Activated CD8-positive, alpha-beta T cell treated with anti-CD3 and anti-CD28 coated beads, Interleukin-2, amount 10 ng/mL, durations not matched to agents 7 days and 5 days (primary cell): Measurements from ENCODE around the gene UFSP1. TPM values are rescaled to one million over a fixed set of nuclear protein-coding genes. Genes with fewer than 3 reads are reported as not detected.

Experiments used
- ATAC-seq: fragments of 150-1000 bp; cut with Tn5 transposase; one replicate; pipeline ENCODE4 v1.10.0; 2021; ENCODE audit warnings: moderate library complexity
- CTCF ChIA-PET: fragments of 350-600 bp; sonication (Branson Sonifier 250); formaldehyde crosslinking; loops from one replicate; lab custom pipeline; 2021; ENCODE audit warnings: antibody characterized with exemption; lab: Charles Lee
- POLR2A ChIA-PET: fragments of 350-600 bp; sonication (Branson Sonifier 250); formaldehyde crosslinking; loops from one replicate; lab custom pipeline; 2021; ENCODE audit warnings: antibody characterized with exemption; lab: Charles Lee
- DNase-seq: peaks from one replicate; pipeline ENCODE4 v3.0.0-alpha.2; 2020
- H3K27ac Mint-ChIP-seq: one replicate; pipeline ENCODE4 v1.8.0; 2021; ENCODE audit warnings: mild to moderate bottlenecking, mixed read lengths
- H3K27me3 Mint-ChIP-seq: one replicate; pipeline ENCODE4 v1.8.0; 2021; ENCODE audit warnings: low read depth, mixed read lengths
- H3K36me3 Mint-ChIP-seq: one replicate; pipeline ENCODE4 v1.8.0; 2021; ENCODE audit warnings: low read depth, mixed read lengths
- H3K4me1 Mint-ChIP-seq: one replicate; pipeline ENCODE4 v1.8.0; 2021; ENCODE audit warnings: low read depth, mixed read lengths
- H3K4me3 Mint-ChIP-seq: one replicate; pipeline ENCODE4 v1.8.0; 2021; ENCODE audit warnings: mild to moderate bottlenecking, mixed read lengths
- H3K9me3 Mint-ChIP-seq: one replicate; pipeline ENCODE4 v1.8.0; 2022; ENCODE audit warnings: mixed read lengths; ENCODE audit not compliant: insufficient read depth
- total RNA-seq, 2 experiments: library from RNA; stranded (reverse); gene quantifications; one replicate each; pipeline ENCODE4 v1.2.3, GENCODE V29; 2021

Gene UFSP1
- total RNA-seq, 2 experiments from 2014 or later: 2.0 to 3.7 TPM

- H3K27me3 Mint-ChIP-seq: peaks cover 6% of the 10 kb centered on the region
- peak overlapping the region; percentile 91 for H3K27ac Mint-ChIP-seq
- ATAC-seq: no peak
- peak overlapping the region; percentile 82 for H3K4me3 Mint-ChIP-seq
- POLR2A ChIA-PET: interaction anchor here (0.7 to 5.4 kb wide), 5 partner anchors 11 to 458 kb away, joined by 3 to 115 read pairs (median 4); partner anchors contain the start of genes MEPCE, SRRT, TRIM56 and ZCWPW1
- H3K4me1 Mint-ChIP-seq: peaks cover 62% of the 10 kb centered on the region
- H3K36me3 Mint-ChIP-seq: peaks cover 62% of the 10 kb centered on the region
- no peak for DNase-seq
- CTCF ChIA-PET: interaction anchor here (0.6 to 2.8 kb wide), 6 partner anchors 12 to 190 kb away, joined by 3 to 15 read pairs (median 4); partner anchors contain the start of genes POP7, SLC12A9 and SRRT
- H3K9me3 Mint-ChIP-seq: no peaks in the 10 kb centered on the region
Observed at GRCh38 chr7:100886936-100887515, 2.5 kb downstream of the UFSP1 start.

GRCh38 chr7:100886142-100886935 lies 3.2 kb downstream of the UFSP1 start:
- Mint-ChIP-seq H3K4me1 (peaks cover 66% of the 10 kb centered on the region), H3K9me3 (no peaks in the 10 kb centered on the region), H3K27ac (peak overlapping the region; percentile 82), H3K27me3 (peaks cover 1% of the 10 kb centered on the region), H3K4me3 (peak overlapping the region; percentile 44), H3K36me3 (peaks cover 67% of the 10 kb centered on the region)
- no peak for ATAC-seq
- ChIA-PET CTCF (interaction anchor here (1.0 to 2.8 kb wide), 4 partner anchors 11 to 191 kb away, joined by 3 to 15 read pairs (median 7); partner anchors contain the start of genes POP7, SLC12A9 and SRRT), POLR2A (interaction anchor here (0.7 to 5.4 kb wide), 4 partner anchors 10 to 457 kb away, joined by 3 to 115 read pairs (median 4); partner anchors contain the start of genes MEPCE, SRRT, TRIM56 and ZCWPW1)
- DNase-seq: no peak

DNA sequence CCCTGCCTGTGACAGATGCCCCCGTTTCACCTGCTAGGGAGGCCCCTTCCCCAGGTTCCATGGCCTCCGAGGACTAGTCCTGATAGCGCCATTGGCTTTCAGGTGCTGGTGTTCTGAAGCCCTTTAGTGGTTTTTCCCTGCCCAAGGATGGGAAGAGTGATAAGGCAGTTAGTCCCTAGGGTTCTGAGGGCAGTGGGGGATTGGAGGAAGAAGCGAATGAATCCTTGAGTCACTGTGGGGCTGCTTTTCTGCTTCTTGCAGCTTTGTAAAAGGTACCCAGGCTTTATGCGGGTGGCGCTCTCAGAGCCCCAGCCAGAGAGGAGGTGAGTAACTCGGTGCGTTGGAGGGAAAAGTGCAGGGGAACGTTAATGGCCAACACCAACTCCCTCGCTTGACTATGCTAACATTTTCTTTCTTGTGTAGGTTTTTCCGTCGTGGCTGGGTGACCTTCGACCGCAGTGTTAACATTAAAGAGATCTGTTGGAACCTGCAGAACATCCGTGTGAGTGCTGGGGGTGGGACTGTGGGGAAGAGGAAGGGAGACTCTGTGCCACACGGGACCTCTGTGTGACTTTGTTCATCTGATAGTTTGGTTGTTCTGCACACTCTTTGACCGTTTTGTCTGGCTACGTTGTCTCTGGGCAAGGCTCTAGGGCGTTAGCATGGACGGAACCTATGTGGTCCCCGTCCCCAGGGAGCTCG lies 3.9 kb downstream of the UFSP1 start:
- peaks cover 73% of the 10 kb centered on the region for H3K36me3 Mint-ChIP-seq
- peak overlapping the region; percentile 32 for H3K27ac Mint-ChIP-seq
- H3K4me3 Mint-ChIP-seq: no peak overlapping the region
- peaks cover 64% of the 10 kb centered on the region for H3K4me1 Mint-ChIP-seq
- DNase-seq: no peak
- no peaks in the 10 kb centered on the region for H3K9me3 Mint-ChIP-seq
- POLR2A ChIA-PET: interaction anchor here (2.6 to 5.4 kb wide), 2 partner anchors 9 to 10 kb away, joined by 8 to 115 read pairs; partner anchors contain the start of gene SRRT
- ATAC-seq: no peak
- CTCF ChIA-PET: interaction anchor here (2.8 kb wide), 1 partner anchor 10 kb away, joined by 15 read pairs; the partner anchor contains the start of gene SRRT
- no peaks in the 10 kb centered on the region for H3K27me3 Mint-ChIP-seq

GRCh38 chr7:100884736-100885439 lies 4.6 kb downstream of the UFSP1 start:
- ChIA-PET POLR2A (interaction anchor here (2.6 kb wide), 1 partner anchor 10 kb away, joined by 8 read pairs; the partner anchor contains the start of gene SRRT), CTCF (no interaction called here)
- H3K27me3 Mint-ChIP-seq: no peaks in the 10 kb centered on the region
- no peak for DNase-seq
- peak overlapping the region; percentile 40 for H3K27ac Mint-ChIP-seq
- peak overlapping the region; percentile 9 for H3K4me3 Mint-ChIP-seq
- no peak for ATAC-seq
- H3K9me3 Mint-ChIP-seq: no peaks in the 10 kb centered on the region
- peaks cover 78% of the 10 kb centered on the region for H3K36me3 Mint-ChIP-seq
- H3K4me1 Mint-ChIP-seq: peaks cover 63% of the 10 kb centered on the region

DNA sequence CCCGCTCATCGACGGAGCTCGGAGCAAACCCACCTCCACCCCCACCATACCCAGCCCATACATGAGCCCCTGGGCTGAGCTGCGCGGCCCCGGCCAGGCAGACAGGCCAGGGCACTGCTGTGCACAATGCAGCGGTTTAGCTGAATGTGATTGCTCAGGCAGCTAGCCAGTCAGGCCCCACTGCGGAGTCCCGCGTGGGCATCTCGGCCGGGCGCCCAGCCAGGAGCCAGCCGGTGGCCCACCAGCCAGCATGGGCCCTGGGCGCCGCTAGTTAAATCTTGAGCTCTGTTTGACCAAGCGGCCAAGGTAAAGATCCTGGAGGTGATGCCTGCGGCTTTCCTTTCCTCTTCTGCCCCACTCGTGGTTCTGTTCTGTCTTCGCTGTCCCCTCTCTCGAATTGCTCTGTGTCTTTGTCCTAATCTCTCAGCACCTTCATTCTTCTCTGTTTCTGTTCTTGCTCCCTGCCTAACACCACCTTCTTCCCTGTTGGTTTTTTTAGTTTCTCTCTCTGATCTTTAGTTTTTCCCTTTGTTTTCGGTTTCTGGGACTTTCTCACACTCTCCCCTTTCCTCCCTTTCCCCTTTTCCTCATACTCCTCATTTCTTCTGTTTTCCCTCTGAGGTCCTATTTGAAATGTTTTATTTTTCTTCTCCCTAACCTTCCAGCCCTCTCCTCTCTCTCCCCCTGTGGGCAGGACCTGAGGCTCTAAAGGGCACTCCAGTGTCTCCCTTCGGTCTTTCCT lies 6.6 kb downstream of the UFSP1 start:
- H3K4me1 Mint-ChIP-seq: peaks cover 74% of the 10 kb centered on the region
- H3K36me3 Mint-ChIP-seq: peaks cover 86% of the 10 kb centered on the region
- no peaks in the 10 kb centered on the region for H3K9me3 Mint-ChIP-seq
- peak overlapping the region; percentile 42 for H3K27ac Mint-ChIP-seq
- CTCF ChIA-PET: interaction anchor here (1.4 kb wide), 2 partner anchors 30 to 177 kb away, joined by 3 to 4 read pairs; partner anchors contain the start of genes POP7 and SLC12A9
- H3K4me3 Mint-ChIP-seq: no peak overlapping the region
- no peak for ATAC-seq
- POLR2A ChIA-PET: interaction anchor here (2.6 kb wide), 1 partner anchor 8 kb away, joined by 8 read pairs; the partner anchor contains the start of gene SRRT
- H3K27me3 Mint-ChIP-seq: no peaks in the 10 kb centered on the region
- no peak for DNase-seq

GRCh38 chr7:100882201-100882600 lies 7.3 kb downstream of the UFSP1 start:
- DNase-seq (no peak), ATAC-seq (no peak)
- no peak overlapping the region for H3K4me3 Mint-ChIP-seq
- H3K27me3 Mint-ChIP-seq: no peaks in the 10 kb centered on the region
- CTCF ChIA-PET: interaction anchor here (1.4 kb wide), 1 partner anchor 177 kb away, joined by 3 read pairs; the partner anchor contains the start of gene POP7
- POLR2A ChIA-PET: no interaction called here
- H3K9me3 Mint-ChIP-seq: no peaks in the 10 kb centered on the region
- H3K4me1 Mint-ChIP-seq: peaks cover 71% of the 10 kb centered on the region
- no peak overlapping the region for H3K27ac Mint-ChIP-seq
- peaks cover 82% of the 10 kb centered on the region for H3K36me3 Mint-ChIP-seq

DNA sequence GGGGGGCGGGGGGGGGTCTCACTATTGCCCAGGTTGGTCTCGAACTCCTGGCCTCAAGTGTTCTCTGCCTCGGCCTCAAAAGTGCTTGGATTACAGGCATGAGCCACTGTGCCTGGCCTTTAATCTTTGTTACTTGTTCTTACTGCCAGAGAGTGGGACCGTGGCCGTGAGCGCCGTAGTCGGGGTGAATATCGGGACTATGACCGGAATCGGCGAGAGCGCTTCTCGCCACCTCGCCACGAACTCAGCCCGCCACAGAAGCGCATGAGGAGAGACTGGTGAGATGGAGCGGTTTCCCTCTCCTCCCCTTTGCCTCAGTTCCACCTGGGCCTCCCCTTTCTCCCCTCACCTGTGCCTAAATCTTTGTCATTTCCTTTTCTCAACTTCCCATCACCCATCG lies 8.4 kb downstream of the UFSP1 start:
- H3K27me3 Mint-ChIP-seq: no peaks in the 10 kb centered on the region
- peak overlapping the region; percentile 52 for H3K27ac Mint-ChIP-seq
- ChIA-PET CTCF (no interaction called here), POLR2A (no interaction called here)
- DNase-seq (no peak), ATAC-seq (no peak)
- H3K36me3 Mint-ChIP-seq: peaks cover 79% of the 10 kb centered on the region
- no peak overlapping the region for H3K4me3 Mint-ChIP-seq
- H3K4me1 Mint-ChIP-seq: peaks cover 70% of the 10 kb centered on the region
- no peaks in the 10 kb centered on the region for H3K9me3 Mint-ChIP-seq

DNA sequence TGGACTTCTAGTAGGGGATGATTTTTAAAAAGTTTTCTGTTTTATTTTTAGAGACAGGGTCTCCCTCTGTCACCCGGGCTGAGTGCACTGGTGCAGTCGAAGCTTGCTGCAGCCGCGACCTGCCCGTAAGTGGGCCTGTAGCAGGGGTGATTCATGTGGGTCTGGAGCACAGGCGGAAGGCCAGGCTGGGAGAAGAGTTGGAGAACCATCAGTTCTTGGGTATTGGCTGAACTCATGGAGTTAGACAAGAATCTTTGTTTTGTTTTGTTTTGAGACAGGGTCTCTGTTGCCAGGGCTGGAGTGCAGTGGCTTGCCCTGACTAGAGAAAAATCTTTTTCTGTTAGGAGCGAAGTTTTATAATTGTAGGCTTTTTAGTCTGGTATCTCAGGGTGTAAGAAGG lies 8.9 kb downstream of the UFSP1 start:
- Mint-ChIP-seq H3K27ac (no peak overlapping the region), H3K9me3 (no peaks in the 10 kb centered on the region), H3K4me3 (no peak overlapping the region), H3K27me3 (no peaks in the 10 kb centered on the region), H3K4me1 (peaks cover 69% of the 10 kb centered on the region), H3K36me3 (peaks cover 77% of the 10 kb centered on the region)
- no peak for DNase-seq
- POLR2A ChIA-PET: no interaction called here
- no peak for ATAC-seq
- CTCF ChIA-PET: no interaction called here

DNA sequence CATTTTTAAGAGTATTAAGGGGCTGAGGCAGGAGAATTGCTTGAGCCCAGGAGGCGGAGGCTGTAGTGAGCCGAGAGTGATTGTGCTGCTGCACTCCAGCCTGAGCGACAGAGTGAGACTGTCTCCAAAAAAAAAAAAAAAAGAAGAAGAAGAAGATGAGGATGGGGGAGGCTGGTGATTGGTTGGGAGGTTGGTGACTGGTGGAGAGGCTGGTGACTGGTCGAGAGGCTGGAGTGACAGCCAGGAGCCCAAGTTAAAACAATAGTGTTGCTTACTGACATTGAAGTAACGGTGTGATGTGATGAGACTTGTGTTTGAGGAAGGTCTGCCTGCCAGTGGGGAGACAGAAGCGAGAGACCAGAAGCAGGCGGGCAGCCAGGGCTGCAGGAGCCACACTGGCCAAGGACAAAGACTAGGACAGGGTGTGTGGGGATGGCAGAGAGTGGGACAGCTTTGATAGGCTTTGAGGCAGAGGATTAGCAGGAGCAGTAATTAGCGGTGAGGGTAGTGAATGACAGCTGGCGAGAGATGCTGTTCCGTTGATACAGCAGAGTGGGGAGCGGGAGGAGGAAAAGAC lies 9.7 kb downstream of the UFSP1 start:
- no peaks in the 10 kb centered on the region for H3K27me3 Mint-ChIP-seq
- H3K4me3 Mint-ChIP-seq: no peak overlapping the region
- ChIA-PET POLR2A (interaction anchor here (6.6 kb wide), 1 partner anchor 8 kb away, joined by 115 read pairs; the partner anchor contains the start of gene UFSP1), CTCF (no interaction called here)
- peaks cover 75% of the 10 kb centered on the region for H3K36me3 Mint-ChIP-seq
- H3K4me1 Mint-ChIP-seq: peaks cover 71% of the 10 kb centered on the region
- no peaks in the 10 kb centered on the region for H3K9me3 Mint-ChIP-seq
- H3K27ac Mint-ChIP-seq: peak overlapping the region; percentile 32
- no peak for ATAC-seq
- no peak for DNase-seq

DNA sequence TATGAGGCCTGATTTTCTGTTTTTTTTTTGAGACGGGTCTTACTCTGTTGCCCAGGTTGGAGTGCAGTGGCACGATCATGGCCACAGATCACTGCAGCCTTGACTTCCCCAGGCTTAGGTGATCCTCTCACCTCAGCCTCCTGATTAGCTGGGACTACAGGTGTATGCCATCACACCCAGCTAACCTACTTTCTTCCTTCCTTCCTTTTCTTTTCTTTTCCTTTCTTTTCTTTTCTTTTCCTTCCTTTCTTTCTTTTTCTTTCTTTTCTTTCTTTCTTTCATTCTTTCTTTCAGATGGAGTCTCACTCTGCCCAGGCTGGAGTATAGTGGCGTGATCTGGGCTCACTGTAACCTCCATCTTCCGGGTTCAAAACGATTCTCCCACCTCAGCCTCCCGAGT lies 10.8 kb downstream of the UFSP1 start:
- ChIA-PET CTCF (interaction anchor here (1.6 kb wide), 1 partner anchor 11 kb away, joined by 6 read pairs; the partner anchor contains the start of gene UFSP1), POLR2A (interaction anchor here (6.6 kb wide), 1 partner anchor 9 kb away, joined by 115 read pairs; the partner anchor contains the start of gene UFSP1)
- Mint-ChIP-seq H3K9me3 (no peaks in the 10 kb centered on the region), H3K27ac (no peak overlapping the region), H3K4me3 (no peak overlapping the region), H3K36me3 (peaks cover 77% of the 10 kb centered on the region), H3K4me1 (peaks cover 74% of the 10 kb centered on the region), H3K27me3 (no peaks in the 10 kb centered on the region)
- ATAC-seq (no peak), DNase-seq (no peak)
